Panc1 (cell line): ENCODE measurements around the gene OVOL1. TPM values are rescaled to one million over a fixed set of nuclear protein-coding genes. Genes with fewer than 3 reads are reported as not detected.

Experiments used
- ATAC-seq: fragments of 200-7000 bp; cut with Tn5 transposase; 2 replicates; pipeline ENCODE4 v1.9.1; 2020; ENCODE audit warnings: mild to moderate bottlenecking, moderate library complexity
- BruUV-seq: library from RNA; stranded (reverse); fragments of 400-500 nt; replicated peaks from 2 replicates; lab custom pipeline; 2021; lab: Mats Ljungman, UMichigan
- CTCF ChIA-PET: fragments of 300-600 bp; sonication (Branson Sonifier 250); formaldehyde crosslinking; loops from one replicate; lab custom pipeline; 2022; ENCODE audit warnings: antibody characterized with exemption; lab: Charles Lee
- POLR2A ChIA-PET: fragments of 300-600 bp; sonication (Branson Sonifier 250); formaldehyde crosslinking; loops from one replicate; lab custom pipeline; 2022; ENCODE audit warnings: antibody characterized with exemption; lab: Charles Lee
- DNase-seq: peaks from one replicate; pipeline ENCODE4 v3.0.0-alpha.2; 2010; ENCODE audit warnings: low read depth, low spot score
- H3K27ac ChIP-seq: 2 replicates; pipeline ENCODE4 v1.5.1; 2011; ENCODE audit warnings: mild to moderate bottlenecking, low read length, inconsistent platforms
- H3K27me3 ChIP-seq: fragments of 200-500 bp; sonication (Bioruptor generic); 2 replicates; pipeline ENCODE4 v1.6.0; 2014; ENCODE audit warnings: low read length, inconsistent platforms; ENCODE audit not compliant: control insufficient read depth, insufficient read depth
- H3K36me3 ChIP-seq: fragments of 200-500 bp; sonication (Bioruptor generic); 2 replicates; pipeline ENCODE4 v1.5.1; 2014; ENCODE audit warnings: inconsistent platforms, mild to moderate bottlenecking, low read length, moderate library complexity; ENCODE audit not compliant: control insufficient read depth, insufficient read depth
- H3K4me1 ChIP-seq: 2 replicates; pipeline ENCODE4 v1.5.1; 2011; ENCODE audit warnings: inconsistent platforms, mild to moderate bottlenecking, low read length, moderate library complexity; ENCODE audit not compliant: control insufficient read depth, insufficient read depth
- H3K4me3 ChIP-seq, 2 experiments: 2 replicates each; pipeline ENCODE4 v1.5.1; 2011 to 2012; ENCODE audit warnings: low read depth in 2 of 2, low read length in 2 of 2, mild to moderate bottlenecking in 2 of 2, inconsistent platforms in 1 of 2, moderate library complexity in 1 of 2
- H3K9me3 ChIP-seq: fragments of 200-500 bp; sonication (Bioruptor generic); 2 replicates; pipeline ENCODE4 v1.5.1; 2014; ENCODE audit warnings: low read depth, mild to moderate bottlenecking, inconsistent platforms, low read length, moderate library complexity; ENCODE audit not compliant: control insufficient read depth, insufficient read depth
- CTCF ChIP-seq: fragments of 450-650 bp; IDR thresholded peaks from 2 replicates; pipeline ENCODE4 v1.5.1; 2017; ENCODE audit warnings: mild to moderate bottlenecking
- POLR2AphosphoS5 ChIP-seq: IDR thresholded peaks from 2 replicates; pipeline ENCODE4 v1.6.1; 2012; ENCODE audit warnings: mild to moderate bottlenecking, low read depth, low read length, moderate library complexity
- REST ChIP-seq, 2 experiments: IDR thresholded peaks; 2 replicates each; pipeline ENCODE4 v1.6.1; 2011 to 2012; ENCODE audit warnings: low read depth in 2 of 2, control low read depth in 1 of 2, low read length in 1 of 2, mild to moderate bottlenecking in 1 of 2, moderate library complexity in 1 of 2; ENCODE audit not compliant: insufficient read depth in 1 of 2
- SIN3A ChIP-seq: IDR thresholded peaks from 2 replicates; pipeline ENCODE4 v1.6.1; 2012; ENCODE audit warnings: low read depth, mild to moderate bottlenecking, low read length, moderate library complexity, borderline replicate concordance; ENCODE audit not compliant: insufficient read depth
- TCF7L2 ChIP-seq: IDR thresholded peaks from 2 replicates; pipeline ENCODE4 v1.6.1; 2011; ENCODE audit warnings: mild to moderate bottlenecking, low read depth, low read length, inconsistent platforms
- in situ Hi-C: cut with HindIII; loops from 2 replicates; pipeline ENCODE4 v1.10.0; 2016; ENCODE audit warnings: low sequenced_read_pairs, low pct_unique_long_range_greater_than_20kb
- intact Hi-C: fragments of 100-400 bp; cut with micrococcal nuclease; formaldehyde crosslinking; loops from one replicate; pipeline ENCODE4 v1.10.0; 2022; ENCODE audit not compliant: unreplicated experiment
- total RNA-seq: library from RNA; stranded (reverse); gene quantifications from one replicate; pipeline ENCODE4 v1.2.1, GENCODE V29; 2021; ENCODE audit not compliant: unreplicated experiment

OVOL1 gene
- total RNA-seq, 1 experiment from 2014 or later, result 0.23 TPM

- Histone ChIP-seq H3K4me3 (no peak overlapping the region), H3K36me3 (no peaks in the 10 kb centered on the region), H3K4me1 (0 out of 2 replicates have a peak, but pooled peaks cover 3% of the 10 kb centered on the region), H3K9me3 (no peaks in the 10 kb centered on the region), H3K27ac (no peak overlapping the region), H3K27me3 (no peaks in the 10 kb centered on the region)
- no TSS peak for BruUV-seq
- intact Hi-C loops (no loop called here), in situ Hi-C loops (no loop called here)
- TF ChIP-seq SIN3A (no peak), TCF7L2 (no peak), REST (IDR thresholded peaks at IDR 0.05; ENCODE audit: insufficient read depth in 1 of 2, low read depth in 2 of 2, low read length in 1 of 2) (no peak), POLR2AphosphoS5 (no peak), CTCF (no peak)
- CTCF ChIA-PET, result no interaction called here
- POLR2A ChIA-PET, result no interaction called here
- DNase-seq (no peak), ATAC-seq (no peak)
These were observed 34.2 kb downstream of the OVOL1 start for GRCh38 chr11:65821107-65821506.

GRCh38 chr11:65822776-65823528, 36.1 kb downstream of the OVOL1 start:
- BruUV-seq, result no TSS peak
- no peaks in the 10 kb centered on the region for H3K27me3 ChIP-seq
- ChIA-PET POLR2A (no interaction called here), CTCF (no interaction called here)
- no peak overlapping the region for H3K4me3 ChIP-seq
- in situ Hi-C loops, result no loop called here
- H3K27ac ChIP-seq, result no peak overlapping the region
- intact Hi-C loops, result no loop called here
- DNase-seq, result no peak
- H3K4me1 ChIP-seq, result no peaks in the 10 kb centered on the region
- TF ChIP-seq CTCF (no peak), POLR2AphosphoS5 (no peak), SIN3A (no peak), TCF7L2 (no peak), REST (IDR thresholded peaks at IDR 0.05; ENCODE audit: insufficient read depth in 1 of 2, low read depth in 2 of 2, low read length in 1 of 2) (no peak)
- ATAC-seq, result no peak
- H3K9me3 ChIP-seq, result no peaks in the 10 kb centered on the region
- H3K36me3 ChIP-seq, result no peaks in the 10 kb centered on the region
